OCI-LY1 (cell line): Measurements from ENCODE around the gene SKAP1.

ENCODE experiments used
- EZH2 ChIP-seq: fragments of 200-600 bp; sonication (generic), shearing (Covaris generic); IDR thresholded peaks from 2 replicates; pipeline ENCODE4 v1.8.0; 2017; ENCODE audit warnings: borderline replicate concordance, mixed run types, mild to moderate bottlenecking, antibody characterized with exemption, low read length, moderate library complexity, mixed read lengths
- TF ChIP-seq, protein P1 (sequence below): fragments of 200-600 bp; sonication (generic), shearing (Covaris generic); IDR thresholded peaks from 2 replicates; pipeline ENCODE4 v1.5.1; 2017; ENCODE audit warnings: mild to moderate bottlenecking, antibody characterized with exemption, low read length, moderate library complexity, mixed read lengths

DNA sequence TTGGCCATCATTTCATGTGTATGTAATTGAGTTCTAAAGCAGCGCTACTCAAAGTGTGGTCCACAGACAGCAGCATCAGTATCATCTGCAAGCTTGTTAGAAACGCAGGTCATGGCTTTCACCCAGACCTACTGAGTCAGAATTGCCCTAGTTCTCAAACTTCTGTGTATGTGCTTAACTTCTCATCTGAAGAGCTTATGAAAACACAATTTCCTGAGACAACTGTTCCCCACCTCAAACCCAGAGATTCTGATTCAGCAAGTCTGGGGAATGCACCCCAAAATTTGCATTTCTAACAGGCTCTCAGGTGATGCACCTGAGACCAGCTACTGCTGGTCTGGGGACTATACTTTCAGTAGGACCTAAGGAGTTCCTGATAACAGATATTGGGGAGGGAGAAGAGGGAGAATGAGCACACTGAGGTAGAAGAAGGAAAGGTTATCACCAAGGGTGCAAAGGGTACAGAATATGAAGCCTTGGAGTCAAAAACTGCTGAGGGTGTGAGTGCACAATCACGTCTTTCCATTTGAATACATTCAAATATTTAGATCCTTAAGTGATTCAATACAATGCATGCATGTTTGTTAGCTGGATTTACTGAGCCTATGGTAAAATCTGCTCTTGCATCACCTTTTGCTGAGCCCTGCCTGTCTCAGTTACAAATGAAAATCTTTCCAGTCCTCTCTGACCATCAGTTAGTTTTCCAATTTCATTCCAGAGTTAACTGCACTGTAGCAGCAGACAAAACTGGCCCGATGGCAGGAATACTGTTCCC, 29.2 kb upstream of the SKAP1 start:
- TF ChIP-seq, protein P1, sequence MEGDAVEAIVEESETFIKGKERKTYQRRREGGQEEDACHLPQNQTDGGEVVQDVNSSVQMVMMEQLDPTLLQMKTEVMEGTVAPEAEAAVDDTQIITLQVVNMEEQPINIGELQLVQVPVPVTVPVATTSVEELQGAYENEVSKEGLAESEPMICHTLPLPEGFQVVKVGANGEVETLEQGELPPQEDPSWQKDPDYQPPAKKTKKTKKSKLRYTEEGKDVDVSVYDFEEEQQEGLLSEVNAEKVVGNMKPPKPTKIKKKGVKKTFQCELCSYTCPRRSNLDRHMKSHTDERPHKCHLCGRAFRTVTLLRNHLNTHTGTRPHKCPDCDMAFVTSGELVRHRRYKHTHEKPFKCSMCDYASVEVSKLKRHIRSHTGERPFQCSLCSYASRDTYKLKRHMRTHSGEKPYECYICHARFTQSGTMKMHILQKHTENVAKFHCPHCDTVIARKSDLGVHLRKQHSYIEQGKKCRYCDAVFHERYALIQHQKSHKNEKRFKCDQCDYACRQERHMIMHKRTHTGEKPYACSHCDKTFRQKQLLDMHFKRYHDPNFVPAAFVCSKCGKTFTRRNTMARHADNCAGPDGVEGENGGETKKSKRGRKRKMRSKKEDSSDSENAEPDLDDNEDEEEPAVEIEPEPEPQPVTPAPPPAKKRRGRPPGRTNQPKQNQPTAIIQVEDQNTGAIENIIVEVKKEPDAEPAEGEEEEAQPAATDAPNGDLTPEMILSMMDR, result no peak
- no peak for TF ChIP-seq EZH2
